PC-9 (cell line): ENCODE measurements around the gene HSP90AB1. TPM values are rescaled to one million over a fixed set of nuclear protein-coding genes. Genes with fewer than 3 reads are reported as not detected.

Experiments
- BruUV-seq: library from RNA; stranded (reverse); fragments of 400-500 nt; replicated peaks from 2 replicates; lab custom pipeline; 2021; lab: Mats Ljungman, UMichigan
- CTCF ChIA-PET: fragments of 300-600 bp; sonication (Branson Sonifier 250); formaldehyde crosslinking; loops from one replicate; lab custom pipeline; 2022; ENCODE audit warnings: antibody characterized with exemption; lab: Charles Lee
- POLR2A ChIA-PET: fragments of 300-600 bp; sonication (Branson Sonifier 250); formaldehyde crosslinking; loops from one replicate; lab custom pipeline; 2022; ENCODE audit warnings: antibody characterized with exemption; ENCODE audit not compliant: unreplicated experiment; lab: Charles Lee
- DNase-seq, 2 experiments: peaks; one replicate each; pipeline versions ENCODE4 v3.0.0 to v3.0.0-alpha.2; 2015 to 2022; ENCODE audit warnings: mixed read lengths in 1 of 2
- H2AFZ ChIP-seq: fragments of 200-600 bp; sonication (generic); 2 replicates; pipeline ENCODE4 v1.8.1; 2017; ENCODE audit warnings: antibody characterized with exemption
- H3F3A ChIP-seq: fragments of 200-600 bp; sonication (generic); 2 replicates; pipeline ENCODE4 v1.8.1; 2017; ENCODE audit warnings: antibody characterized with exemption, mild to moderate bottlenecking, low read depth; ENCODE audit not compliant: insufficient read depth
- H3K27ac ChIP-seq: fragments of 200-600 bp; sonication (generic); 2 replicates; pipeline ENCODE4 v1.6.1; 2016; ENCODE audit warnings: mixed run types
- H3K27me3 ChIP-seq: fragments of 200-600 bp; sonication (generic); 2 replicates; pipeline ENCODE4 v1.6.1; 2016; ENCODE audit warnings: low read depth, mixed run types; ENCODE audit not compliant: insufficient read depth
- H3K36me3 ChIP-seq: fragments of 200-600 bp; sonication (generic); 2 replicates; pipeline ENCODE4 v1.6.1; 2016; ENCODE audit warnings: low read depth, mixed run types
- H3K4me1 ChIP-seq: fragments of 200-600 bp; sonication (generic); replicated peaks from 2 replicates; pipeline ENCODE4 v1.6.1; 2016; ENCODE audit warnings: mixed run types; ENCODE audit not compliant: insufficient read depth
- H3K4me2 ChIP-seq: fragments of 200-600 bp; sonication (generic); 2 replicates; pipeline ENCODE4 v1.6.1; 2017; ENCODE audit warnings: mixed run types
- H3K4me3 ChIP-seq: fragments of 200-600 bp; sonication (generic); 2 replicates; pipeline ENCODE4 v1.6.1; 2016; ENCODE audit warnings: mixed run types
- H3K79me2 ChIP-seq: fragments of 200-600 bp; sonication (generic); 2 replicates; pipeline ENCODE4 v1.6.1; 2017; ENCODE audit warnings: low read depth, mixed run types
- H3K9me2 ChIP-seq: fragments of 200-600 bp; sonication (generic); 2 replicates; pipeline ENCODE4 v1.8.1; 2017; ENCODE audit warnings: mild to moderate bottlenecking; ENCODE audit not compliant: insufficient read depth
- H3K9me3 ChIP-seq: fragments of 200-600 bp; sonication (generic); 2 replicates; pipeline ENCODE4 v1.8.1; 2016; ENCODE audit warnings: low read depth; ENCODE audit not compliant: insufficient read depth
- H4K20me1 ChIP-seq: fragments of 200-600 bp; sonication (generic); 2 replicates; pipeline ENCODE4 v1.8.1; 2017; ENCODE audit not compliant: insufficient read depth
- EZH2 ChIP-seq: fragments of 200-600 bp; sonication (generic); IDR thresholded peaks from 2 replicates; pipeline ENCODE4 v1.8.0; 2017; ENCODE audit warnings: antibody characterized with exemption, low read depth
- intact Hi-C: fragments of 100-400 bp; cut with micrococcal nuclease; formaldehyde crosslinking; loops from one replicate; pipeline ENCODE4 v1.10.0; 2022; ENCODE audit not compliant: unreplicated experiment
- total RNA-seq: library from RNA; stranded (reverse); gene quantifications from 2 replicates; pipeline ENCODE4 v1.2.3, GENCODE V29; 2021
- TF ChIP-seq, protein P1 (sequence below): fragments of 200-600 bp; sonication (generic); conservative IDR thresholded peaks from 2 replicates; pipeline ENCODE4 v1.6.1; 2017; ENCODE audit warnings: mixed run types, antibody characterized with exemption, mild to moderate bottlenecking, moderate library complexity

The HSP90AB1 gene
- total RNA-seq, 1 experiment from 2014 or later = 1,136 TPM

DNA sequence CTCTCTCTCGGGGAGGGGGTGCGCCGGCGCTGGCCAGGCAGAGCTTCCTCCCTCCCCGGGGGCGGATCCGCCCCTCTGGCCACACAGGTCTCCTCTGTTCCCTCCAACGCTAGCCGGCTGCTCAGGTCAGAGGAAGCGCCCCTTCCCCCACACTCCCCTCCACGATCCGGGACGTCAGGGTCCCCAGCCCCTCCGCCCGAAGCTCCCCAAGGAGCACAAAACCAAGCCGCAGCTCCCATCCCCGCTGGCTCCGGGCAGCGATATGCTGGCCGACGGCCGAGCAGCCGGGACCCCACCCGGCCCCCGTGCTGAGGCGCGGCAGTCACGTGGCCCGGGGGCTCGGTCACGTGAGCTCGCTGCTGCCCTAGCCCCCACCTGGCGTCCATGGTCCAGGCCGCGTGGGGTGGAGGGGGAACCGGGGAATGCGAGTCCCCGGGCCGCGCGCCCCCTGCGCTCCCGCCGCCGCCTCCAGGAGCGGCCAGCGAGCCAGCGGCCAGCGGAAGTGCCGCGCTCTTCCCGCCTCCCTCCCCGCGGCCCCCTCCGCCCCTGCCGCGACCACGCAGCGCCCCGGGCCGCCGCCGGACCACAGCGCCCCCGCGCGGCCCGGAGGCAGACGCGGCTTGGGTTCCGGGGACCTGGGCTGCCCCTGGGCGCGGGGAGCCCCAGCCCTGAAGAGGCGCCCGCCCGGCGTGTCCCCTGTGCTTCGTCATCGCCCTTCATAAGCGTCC is 10.3 kb downstream of the HSP90AB1 start, which contains the start of gene SLC35B2:
Gene SLC35B2 (minus strand): TSS at position 504 of the 728 bp plus-strand sequence. CDS start 118 bp downstream, at position 386.
- no TSS peak for BruUV-seq
- peaks cover 42% of the 10 kb centered on the region for H3K79me2 ChIP-seq
- TF ChIP-seq, protein P1, sequence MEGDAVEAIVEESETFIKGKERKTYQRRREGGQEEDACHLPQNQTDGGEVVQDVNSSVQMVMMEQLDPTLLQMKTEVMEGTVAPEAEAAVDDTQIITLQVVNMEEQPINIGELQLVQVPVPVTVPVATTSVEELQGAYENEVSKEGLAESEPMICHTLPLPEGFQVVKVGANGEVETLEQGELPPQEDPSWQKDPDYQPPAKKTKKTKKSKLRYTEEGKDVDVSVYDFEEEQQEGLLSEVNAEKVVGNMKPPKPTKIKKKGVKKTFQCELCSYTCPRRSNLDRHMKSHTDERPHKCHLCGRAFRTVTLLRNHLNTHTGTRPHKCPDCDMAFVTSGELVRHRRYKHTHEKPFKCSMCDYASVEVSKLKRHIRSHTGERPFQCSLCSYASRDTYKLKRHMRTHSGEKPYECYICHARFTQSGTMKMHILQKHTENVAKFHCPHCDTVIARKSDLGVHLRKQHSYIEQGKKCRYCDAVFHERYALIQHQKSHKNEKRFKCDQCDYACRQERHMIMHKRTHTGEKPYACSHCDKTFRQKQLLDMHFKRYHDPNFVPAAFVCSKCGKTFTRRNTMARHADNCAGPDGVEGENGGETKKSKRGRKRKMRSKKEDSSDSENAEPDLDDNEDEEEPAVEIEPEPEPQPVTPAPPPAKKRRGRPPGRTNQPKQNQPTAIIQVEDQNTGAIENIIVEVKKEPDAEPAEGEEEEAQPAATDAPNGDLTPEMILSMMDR = no peak
- TF ChIP-seq EZH2 = no peak

DNA sequence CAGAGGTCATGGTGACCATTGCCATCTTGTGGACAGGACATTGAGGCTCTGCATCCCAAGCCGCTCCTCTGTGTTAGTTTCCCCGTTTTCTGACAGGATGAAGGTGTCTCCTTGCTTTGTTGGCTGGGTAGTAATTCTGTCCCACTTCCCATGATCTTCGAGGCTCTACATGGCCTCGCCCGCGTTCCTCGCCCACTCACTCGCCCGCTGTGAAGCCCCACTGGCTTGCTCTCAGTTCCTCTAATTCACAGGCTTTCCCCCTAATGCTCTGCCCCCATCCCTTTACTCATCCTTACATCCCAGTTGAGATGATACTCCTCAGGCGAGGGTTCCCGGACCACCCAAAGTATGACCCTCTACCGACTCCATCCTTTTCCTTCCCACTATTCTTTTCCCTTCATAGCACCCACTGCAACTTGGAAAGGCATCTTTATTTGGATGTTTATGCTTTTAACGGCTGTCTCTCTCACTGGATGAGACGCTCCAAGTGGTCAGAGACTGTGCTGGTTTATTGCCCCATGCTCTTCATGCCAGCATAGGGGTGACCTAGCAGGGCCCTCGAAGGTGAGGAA is 10.9 kb downstream of the HSP90AB1 start:
- DNase-seq = no peak
- Histone ChIP-seq H3K27ac (no peak overlapping the region), H2AFZ (no peak overlapping the region)

More for the DNA sequence above, 10.3 kb downstream of the HSP90AB1 start, which contains the start of gene SLC35B2:
- peaks cover 45% of the 10 kb centered on the region for H4K20me1 ChIP-seq
- H3F3A ChIP-seq = peaks cover 55% of the 10 kb centered on the region
- peak within 1 kb of the TSS; percentile 78 for H3K4me3 ChIP-seq
- DNase-seq = peak; percentile 59 to 79
- H3K9me3 ChIP-seq = no peaks in the 10 kb centered on the region
- H2AFZ ChIP-seq = peak within 1 kb of the TSS; percentile 78; the same call in 1 of the 2 replicates
- CTCF ChIA-PET = interaction anchor here (0.6 to 1.0 kb wide), 4 partner anchors 22 to 130 kb away, joined by 3 to 14 read pairs (median 6); partner anchors contain the start of gene TMEM63B
- POLR2A ChIA-PET = interaction anchor here (0.5 to 1.0 kb wide), 6 partner anchors 10 to 1325 kb away, joined by 3 to 17 read pairs (median 6); partner anchors contain the start of genes HSP90AB1, MRPL14 and TMEM63B
- no peaks in the 10 kb centered on the region for H3K27me3 ChIP-seq
- peaks cover 23% of the 10 kb centered on the region for H3K36me3 ChIP-seq
- peak within 1 kb of the TSS; percentile 36 for H3K27ac ChIP-seq
- intact Hi-C loops = loop anchor here (2.0 kb wide), 1 partner anchor 84 kb away; no protein-coding TSS in a partner anchor
- no peaks in the 10 kb centered on the region for H3K9me2 ChIP-seq
- peaks cover 16% of the 10 kb centered on the region; the same call in 1 of the 2 replicates for H3K4me1 ChIP-seq
- peak within 1 kb of the TSS; percentile 98 for H3K4me2 ChIP-seq

More for the DNA sequence above, 10.9 kb downstream of the HSP90AB1 start:
- no TSS peak for BruUV-seq
- ChIA-PET CTCF (interaction anchor here (0.6 kb wide), 1 partner anchor 45 kb away, joined by 3 read pairs; no protein-coding TSS in a partner anchor), POLR2A (no interaction called here)
- intact Hi-C loops = loop anchor here (2.0 kb wide), 1 partner anchor 85 kb away; no protein-coding TSS in a partner anchor
- H3K4me3 ChIP-seq = peak overlapping the region; percentile 78; the same call in 1 of the 2 replicates
- H3K9me2 ChIP-seq = no peaks in the 10 kb centered on the region
- peaks cover 49% of the 10 kb centered on the region for H3F3A ChIP-seq
- H3K79me2 ChIP-seq = peaks cover 42% of the 10 kb centered on the region
- H3K9me3 ChIP-seq = no peaks in the 10 kb centered on the region
- H4K20me1 ChIP-seq = peaks cover 38% of the 10 kb centered on the region
- H3K27me3 ChIP-seq = no peaks in the 10 kb centered on the region
- H3K4me1 ChIP-seq = peaks cover 19% of the 10 kb centered on the region
- peaks cover 17% of the 10 kb centered on the region for H3K36me3 ChIP-seq
- TF ChIP-seq, protein P1 = peak; percentile 57
- no peak for TF ChIP-seq EZH2
- peak overlapping the region; percentile 98 for H3K4me2 ChIP-seq
